NCI-H1092 treated with DMSO at 0.1 percent for 48 hours (cell line): ENCODE data around the gene RUNDC3A.

Source experiments
- DNase-seq: peaks from one replicate; lab custom pipeline; 2025; lab: John Stamatoyannopoulos, UW

RUNDC3A gene

GRCh38 chr17:44308320-44308818 lies at the start of gene RUNDC3A:
Gene RUNDC3A (plus strand): TSS chr17:44308601. CDS start chr17:44308833, 232 bp downstream.
- peak; percentile 87 for DNase-seq

DNA sequence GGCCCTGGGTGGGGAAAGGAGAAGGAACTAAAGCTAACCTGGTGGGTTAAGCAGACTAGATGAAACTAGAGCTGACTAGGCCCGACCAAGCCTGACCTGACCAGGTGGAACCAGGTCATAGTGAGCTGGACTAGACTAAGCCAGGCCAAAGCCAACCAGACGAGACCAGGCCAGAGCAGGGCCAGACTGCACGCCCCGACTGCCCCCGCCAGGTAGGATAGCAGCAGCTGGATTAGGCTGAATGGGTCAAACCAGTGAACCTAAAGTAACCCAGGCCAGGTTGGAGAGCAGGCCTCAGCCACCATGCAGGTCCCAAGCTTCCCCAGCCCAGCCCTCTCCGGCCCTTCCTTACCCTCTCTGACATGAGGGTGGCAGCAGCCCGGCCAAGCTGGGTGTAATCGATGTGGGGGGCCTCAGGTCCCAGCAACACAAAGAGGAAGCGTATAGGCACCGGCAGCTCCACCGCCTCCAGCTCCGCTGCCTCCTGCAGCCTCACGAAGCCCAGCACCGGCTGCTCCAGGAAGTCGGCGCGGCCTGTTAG lies 49.5 kb upstream of the RUNDC3A start:
- DNase-seq: no peak

DNA sequence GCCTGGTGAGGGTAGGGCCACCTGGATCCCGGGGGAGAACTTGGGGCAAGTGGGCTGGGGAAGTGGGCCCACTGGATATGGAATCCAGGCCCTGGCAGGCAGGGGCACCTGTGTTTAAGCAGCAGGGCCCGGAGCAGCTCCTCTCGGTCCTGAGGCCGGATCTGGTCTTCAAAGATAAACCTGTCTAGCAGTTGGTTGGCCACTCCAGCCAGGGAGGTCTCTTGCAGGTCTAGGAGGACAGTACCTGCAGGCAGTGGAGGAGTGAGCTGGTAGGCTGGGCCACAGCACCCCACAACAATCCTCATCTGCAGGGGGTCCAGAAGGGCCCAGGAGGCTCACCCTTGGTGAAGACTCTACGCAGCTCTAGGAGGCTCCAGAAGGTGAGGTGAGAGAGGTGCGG lies 48.1 kb upstream of the RUNDC3A start:
- DNase-seq: no peak

DNA sequence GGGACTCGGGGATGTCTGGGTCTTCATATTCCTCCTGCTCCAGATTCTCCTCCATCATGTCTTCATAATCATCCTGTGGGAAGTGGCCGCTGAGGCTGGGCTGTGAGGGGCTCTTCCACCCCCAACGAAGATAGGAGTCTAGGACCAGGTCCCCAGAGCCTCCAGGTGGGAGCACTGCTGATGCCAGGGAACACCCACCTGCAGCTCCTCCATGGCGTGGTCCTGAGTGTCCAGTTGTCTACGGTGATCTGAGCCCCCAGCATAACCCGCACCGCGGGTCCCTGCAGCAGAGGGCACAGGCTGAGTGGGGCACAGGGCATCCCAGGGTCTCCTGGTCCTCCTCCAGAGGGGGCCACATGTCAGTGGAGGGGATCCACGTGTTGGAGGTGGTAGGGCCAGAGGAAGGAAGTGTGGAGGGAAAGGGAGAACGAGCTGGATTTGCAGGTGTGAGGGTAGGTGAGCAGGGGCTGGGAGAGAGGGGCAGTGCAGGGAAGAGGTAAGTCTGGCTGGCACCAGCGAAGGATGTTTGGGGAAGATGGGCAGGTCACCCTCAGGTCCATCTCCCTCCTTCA lies 45.7 kb upstream of the RUNDC3A start:
- DNase-seq: no peak

- DNase-seq: no peak
These were observed 45.0 kb upstream of the RUNDC3A start for GRCh38 chr17:44263345-44263902.

- no peak for DNase-seq
These were observed 41.8 kb upstream of the RUNDC3A start for GRCh38 chr17:44266402-44267164.

GRCh38 chr17:44267165-44267455 lies 41.3 kb upstream of the RUNDC3A start:
- no peak for DNase-seq

GRCh38 chr17:44267818-44268490 lies 40.4 kb upstream of the RUNDC3A start, which contains the start of gene SLC4A1:
Gene SLC4A1 (minus strand): TSS chr17:44268135. CDS start chr17:44262866, 5,269 bp downstream.
- no peak for DNase-seq

DNA sequence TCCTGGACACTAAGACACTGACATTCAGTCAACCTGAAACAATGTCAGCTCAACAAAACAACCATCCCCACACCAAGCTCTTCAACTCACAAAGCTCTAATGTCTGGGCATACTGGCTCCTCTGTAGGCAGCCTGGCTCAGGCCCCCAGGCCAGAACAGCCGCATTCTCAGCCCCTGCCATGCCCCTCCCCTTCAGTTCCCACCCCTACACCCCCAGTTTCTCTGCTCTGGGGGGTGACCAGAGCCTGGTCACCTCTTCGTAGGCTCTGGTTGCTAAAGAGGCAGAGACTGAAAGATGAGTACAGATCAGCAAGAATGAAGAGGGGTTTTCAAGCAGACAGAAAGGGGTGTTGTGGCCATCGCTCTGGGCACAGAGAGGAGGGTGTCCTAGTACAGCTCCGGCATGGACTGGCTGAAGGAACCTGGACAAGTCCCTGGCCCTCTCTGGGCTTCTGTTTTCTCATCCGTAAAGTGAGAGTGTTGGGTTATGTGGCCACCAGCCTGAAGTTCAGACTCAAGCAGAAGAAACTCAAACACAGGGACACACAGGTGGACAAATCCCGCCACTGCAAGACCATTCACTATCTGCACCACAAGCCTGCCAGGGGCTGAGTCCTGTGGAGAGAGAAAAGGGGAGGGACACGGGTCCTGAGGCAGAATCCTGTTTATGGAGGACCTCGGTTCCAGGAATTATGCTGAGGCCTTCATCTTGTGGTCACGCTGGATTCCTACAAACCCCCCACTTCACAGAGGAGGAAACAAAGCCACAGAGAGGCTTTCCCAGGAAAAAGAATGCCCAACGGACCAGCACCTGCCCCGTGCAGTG lies 39.5 kb upstream of the RUNDC3A start:
- DNase-seq: no peak

DNA sequence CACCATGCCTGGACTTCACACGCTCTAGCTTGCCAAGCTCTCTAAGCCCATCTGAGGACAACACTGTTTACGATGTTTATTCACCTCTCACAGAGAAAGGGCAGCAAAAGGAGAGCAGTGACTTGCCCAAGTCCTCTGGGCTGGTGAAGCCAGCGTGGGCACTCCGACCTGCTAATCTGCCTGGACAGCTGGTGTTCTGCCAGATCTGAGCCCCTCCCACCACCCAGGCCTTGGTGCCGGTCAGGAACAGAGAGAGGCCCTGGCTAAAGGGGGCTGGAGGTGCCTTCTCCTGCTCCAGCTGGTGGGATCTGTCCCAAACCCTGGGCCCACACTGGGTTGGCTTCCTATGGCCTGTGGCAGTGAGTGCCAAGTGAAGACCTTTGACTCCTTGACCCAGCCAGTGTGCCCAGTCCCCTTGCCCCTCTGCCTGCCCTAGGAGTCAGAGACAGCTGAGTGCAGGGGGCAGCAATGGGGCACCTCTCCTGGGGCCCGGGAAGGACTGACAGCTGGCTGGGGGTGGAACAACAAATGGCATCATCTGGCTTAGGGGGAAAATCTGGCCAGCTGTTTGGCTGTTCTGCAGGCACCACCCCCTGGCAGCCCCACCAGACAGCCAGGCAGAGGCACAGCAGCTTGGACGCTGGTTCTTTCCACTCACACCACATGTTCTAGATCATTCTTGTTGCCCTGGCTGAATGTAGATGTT lies 38.7 kb upstream of the RUNDC3A start:
- no peak for DNase-seq

- no peak for DNase-seq
These were observed 36.0 kb upstream of the RUNDC3A start for GRCh38 chr17:44272321-44272951.

GRCh38 chr17:44272954-44273353 lies 35.4 kb upstream of the RUNDC3A start:
- DNase-seq: no peak

DNA sequence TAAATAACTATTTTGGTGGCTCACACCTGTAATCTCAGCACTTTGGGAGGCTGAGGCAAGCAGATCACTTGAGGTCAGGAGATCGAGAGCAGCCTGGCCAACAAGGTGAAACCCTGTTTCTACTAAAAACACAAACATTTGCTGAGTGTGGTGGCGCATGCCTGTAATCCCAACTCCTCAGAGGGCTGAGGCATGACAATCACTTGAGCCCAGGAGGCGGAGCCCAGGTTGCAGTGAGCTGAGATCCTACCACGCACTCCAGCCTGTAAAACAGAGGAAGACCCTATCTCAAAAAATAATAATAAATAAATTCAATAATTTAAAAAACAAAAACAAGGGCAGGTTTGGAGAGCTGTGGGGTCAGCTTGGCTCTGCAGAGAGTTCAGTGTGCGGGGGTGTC lies 34.8 kb upstream of the RUNDC3A start:
- no peak for DNase-seq

DNA sequence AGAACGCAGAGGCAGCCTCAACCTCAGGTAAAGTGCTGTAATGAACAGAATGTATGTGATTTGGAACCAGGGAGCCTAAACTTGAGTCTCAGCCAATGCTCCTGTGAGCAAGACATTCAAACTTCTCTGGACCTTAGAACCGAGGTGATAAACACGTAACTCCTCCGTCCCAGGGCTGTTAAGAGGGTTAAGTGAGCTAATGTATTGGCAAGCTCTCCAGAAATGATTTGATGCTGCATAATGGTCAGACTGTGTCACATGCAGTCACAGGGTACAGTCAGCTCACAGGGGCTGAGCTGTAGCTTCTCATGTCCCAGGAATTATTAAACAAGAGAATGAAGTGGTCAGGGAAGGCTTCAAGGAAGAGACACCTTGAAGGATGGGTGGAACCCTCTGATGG lies 30.4 kb upstream of the RUNDC3A start:
- no peak for DNase-seq

- DNase-seq: no peak
These were observed 29.1 kb upstream of the RUNDC3A start for GRCh38 chr17:44279346-44279665.

GRCh38 chr17:44279666-44280391 lies 28.6 kb upstream of the RUNDC3A start:
- DNase-seq: no peak

GRCh38 chr17:44280392-44280937 lies 27.9 kb upstream of the RUNDC3A start:
- DNase-seq: no peak

- DNase-seq: no peak
These were observed 26.8 kb upstream of the RUNDC3A start for GRCh38 chr17:44281570-44281969.

DNA sequence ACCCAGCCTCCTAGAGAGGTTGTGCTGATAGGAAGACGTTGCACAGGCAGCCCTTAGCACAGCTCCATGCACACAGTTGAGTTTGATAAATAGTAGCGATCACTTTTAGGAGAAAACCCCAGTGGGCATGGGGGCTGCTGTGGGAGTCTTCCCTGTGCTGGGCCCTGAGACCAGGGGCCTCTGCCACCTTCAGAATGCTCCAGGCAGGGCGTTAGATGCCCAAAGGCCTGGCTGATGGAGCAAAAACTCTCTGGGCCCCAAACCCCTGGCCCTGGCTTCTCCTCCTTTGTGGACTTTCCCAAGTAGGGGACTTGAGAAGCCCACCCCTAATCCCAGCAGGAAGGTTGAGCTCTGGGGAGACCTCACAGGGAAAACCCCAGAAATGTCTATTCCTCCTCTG lies 26.1 kb upstream of the RUNDC3A start:
- no peak for DNase-seq
